Muscle of back (tissue), 11 donors: ENCODE data around the gene B3GALNT2. TPM values are rescaled to one million over a fixed set of nuclear protein-coding genes. Genes with fewer than 3 reads are reported as not detected.
"Not testable (repeated sequence)": the region's sequence is repeated elsewhere in the genome, so short reads cannot be mapped to it uniquely, and the experiment has no call there.

Experiments
- DNase-seq, 3 donors: peaks; one replicate each; pipeline versions ENCODE4 v3.0.0 to v3.0.0-alpha.2; 2013
- polyA plus RNA-seq, 10 donors: library from polyadenylated mRNA; unstranded; fragments of 120-200 nt; gene quantifications; one replicate each; pipeline ENCODE4 v1.2.1, GENCODE V29; 2013; ENCODE audit not compliant: insufficient read length in 10 of 10

The B3GALNT2 gene
- polyA plus RNA-seq, 10 donors = 16.5 to 31.5 (median 22.9) TPM

- DNase-seq = peak; percentile 99 to 100 (median 99)
Measured at GRCh38 chr1:235504494-235505222, 406 bp upstream of the B3GALNT2 start.

DNA sequence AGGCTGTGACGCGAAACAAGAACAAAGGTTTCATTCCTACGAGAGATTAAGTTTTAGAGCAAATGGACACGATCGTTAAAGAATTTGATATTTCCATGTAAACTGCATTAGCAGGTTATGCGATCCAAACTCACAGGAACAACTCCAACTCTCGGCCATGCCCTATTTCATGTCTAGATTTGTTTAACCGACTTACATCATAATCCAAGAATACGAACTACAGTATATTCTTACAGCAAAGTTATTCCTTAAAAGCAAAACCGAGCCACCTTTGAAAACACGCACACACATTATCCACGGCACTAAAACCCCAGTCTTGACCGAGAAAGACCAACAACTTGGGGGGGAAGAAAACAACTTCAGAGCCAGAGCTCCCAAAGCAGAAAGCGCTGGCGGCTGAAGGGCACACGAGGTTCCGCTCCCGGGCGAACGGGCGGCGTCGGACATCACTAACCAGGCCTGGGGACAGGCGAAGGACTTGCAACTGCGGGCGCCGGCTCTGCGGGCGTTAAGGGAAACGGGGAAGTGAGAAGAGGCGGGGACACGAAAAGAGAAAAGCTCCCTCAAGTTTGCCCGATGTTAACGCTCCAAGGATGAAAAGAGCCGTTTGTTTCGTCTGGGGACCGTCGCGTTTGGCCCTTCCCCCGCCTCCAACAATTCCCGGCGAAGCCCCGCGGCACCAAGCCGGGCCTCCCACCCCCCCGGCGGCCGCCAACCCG, 690 bp downstream of the B3GALNT2 start:
- peak; percentile 29 to 78 (median 61) for DNase-seq

GRCh38 chr1:235502601-235503402, 1.4 kb downstream of the B3GALNT2 start:
- DNase-seq = peak in 2 of 3 donors; percentile 13 to 38

DNA sequence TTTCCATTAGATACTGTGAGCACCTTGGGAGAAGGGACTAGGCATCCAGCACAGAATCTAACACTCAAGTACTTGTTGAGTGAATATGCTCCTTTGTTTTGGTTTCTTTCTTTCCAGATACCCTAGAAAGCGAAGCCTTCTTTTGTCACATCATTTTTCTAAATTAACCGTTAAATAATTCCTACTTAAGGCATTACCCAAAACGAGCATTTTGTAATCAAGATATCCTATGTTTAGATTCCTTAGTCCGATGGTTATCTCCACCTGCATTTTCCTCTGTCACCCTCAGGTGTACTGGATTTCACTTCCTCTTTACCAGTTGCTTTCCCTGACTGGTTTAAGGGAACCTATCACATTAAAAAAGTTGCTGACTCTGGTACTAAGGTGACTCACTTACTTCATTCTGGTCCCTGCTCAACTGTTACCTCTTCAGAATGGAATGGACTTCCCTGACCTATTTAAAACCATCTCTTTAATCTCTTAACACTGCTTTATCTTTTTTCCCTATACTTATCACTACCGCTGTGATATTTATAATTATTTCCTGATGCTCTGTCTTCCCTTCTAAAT, 3.2 kb downstream of the B3GALNT2 start:
- no peak for DNase-seq

- DNase-seq = peak in 2 of 3 donors; percentile 20 to 28
Measured at GRCh38 chr1:235495551-235495950, 8.7 kb downstream of the B3GALNT2 start.

- no peak for DNase-seq
Measured at GRCh38 chr1:235495030-235495429, 9.2 kb downstream of the B3GALNT2 start.

- DNase-seq = no peak
Measured at GRCh38 chr1:235494531-235494930, 9.7 kb downstream of the B3GALNT2 start.

DNA sequence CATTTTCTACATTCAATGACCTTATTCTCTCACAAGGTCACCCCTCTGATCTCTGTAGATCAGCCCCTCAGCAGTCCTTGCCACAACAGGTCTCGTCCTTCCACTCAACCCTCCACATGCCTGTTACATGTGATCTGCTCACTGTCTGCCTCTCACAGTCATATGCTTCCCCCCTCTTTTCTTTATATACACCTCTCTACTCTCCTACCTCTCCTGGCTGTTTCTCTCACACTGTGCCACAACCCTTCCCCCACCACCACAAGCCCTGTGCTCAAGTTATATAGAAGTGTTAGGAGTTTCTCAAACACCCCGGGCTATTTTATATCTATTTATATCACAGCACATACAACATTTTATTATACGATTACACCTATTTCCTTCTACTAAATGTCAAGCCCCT, 12.6 kb downstream of the B3GALNT2 start:
- no peak for DNase-seq

GRCh38 chr1:235486321-235486720, 17.9 kb downstream of the B3GALNT2 start:
- DNase-seq = no peak

DNA sequence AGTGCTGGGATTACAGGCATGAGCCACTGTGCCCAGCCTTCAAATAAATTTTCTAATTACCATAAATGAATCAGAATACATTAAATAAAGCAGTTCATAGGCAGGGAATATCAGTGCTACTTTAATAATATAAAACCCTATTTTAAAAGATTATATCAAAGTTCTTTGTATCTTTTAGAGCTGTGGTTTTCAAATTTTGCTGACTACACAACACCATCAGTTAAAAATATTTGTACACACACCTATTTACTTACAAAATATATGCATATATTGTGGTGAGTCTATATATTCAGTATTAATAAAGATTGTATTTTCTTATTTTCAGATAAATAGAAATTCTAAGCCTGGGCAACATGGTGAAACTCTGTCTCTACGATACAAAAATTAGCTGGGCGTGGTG, 18.7 kb downstream of the B3GALNT2 start:
- DNase-seq = no peak

DNA sequence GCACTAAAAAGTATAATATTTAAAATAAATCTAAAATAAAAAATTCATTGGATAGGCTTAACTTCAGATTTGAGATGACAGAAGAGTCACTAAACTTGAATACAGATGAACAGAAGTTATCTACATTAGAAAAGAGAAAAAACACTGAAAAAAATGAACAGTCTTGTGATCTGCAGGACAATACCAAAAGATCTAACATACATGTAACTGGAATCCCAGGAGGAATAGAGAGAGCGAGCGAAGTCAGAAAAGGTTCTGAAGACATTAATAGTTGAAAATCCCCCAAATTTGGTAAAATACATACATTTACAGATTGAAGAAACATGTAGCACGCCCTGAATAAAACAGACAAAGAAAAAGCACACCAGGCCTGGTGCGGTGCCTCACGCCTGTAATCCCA, 21.2 kb downstream of the B3GALNT2 start:
- no peak for DNase-seq

DNA sequence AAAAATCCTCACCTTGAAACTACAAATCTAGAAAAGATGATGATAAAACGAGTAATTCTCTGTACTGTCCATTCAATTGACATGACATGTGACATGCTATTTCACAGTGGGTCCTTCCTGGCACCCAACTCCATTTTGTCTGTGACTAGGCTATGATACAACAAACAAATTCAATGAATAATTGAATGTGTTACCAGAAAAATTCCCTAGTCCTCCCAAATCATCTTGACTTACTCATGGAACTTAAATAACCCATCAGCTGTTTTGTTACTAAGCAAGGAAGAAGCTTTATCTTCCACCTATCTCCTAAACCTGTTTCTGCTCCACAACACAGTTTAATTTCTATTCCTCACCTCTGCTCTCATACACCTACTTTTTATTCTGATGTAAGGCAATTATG, 30.4 kb downstream of the B3GALNT2 start:
- DNase-seq = no peak

GRCh38 chr1:235470741-235471439, 33.4 kb downstream of the B3GALNT2 start:
- DNase-seq = no peak

- not testable (repeated sequence) for DNase-seq
Measured at GRCh38 chr1:235469897-235470296, 34.4 kb downstream of the B3GALNT2 start.

DNA sequence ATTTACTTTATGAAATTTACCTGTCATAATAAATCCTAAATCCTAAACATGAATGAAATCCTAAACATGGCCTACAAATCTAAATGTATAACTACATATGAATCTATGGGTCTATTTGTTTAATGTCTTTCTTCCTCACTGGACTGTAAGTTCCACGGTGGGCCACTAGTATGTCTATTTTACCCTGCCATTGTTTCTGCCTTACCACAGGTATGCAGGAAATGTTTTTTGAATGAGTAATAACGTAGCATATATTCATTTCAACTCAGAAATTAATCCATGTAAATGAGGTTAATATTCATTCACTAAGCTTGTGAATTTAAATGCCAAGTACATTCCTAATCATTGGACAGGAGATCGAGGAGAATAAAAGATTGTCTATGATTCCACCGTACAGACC, 35.3 kb downstream of the B3GALNT2 start:
- DNase-seq = peak in 1 of 3 donors; percentile 19

GRCh38 chr1:235468004-235468403, 36.2 kb downstream of the B3GALNT2 start:
- peak in 2 of 3 donors; percentile 3 to 11 for DNase-seq

GRCh38 chr1:235465066-235465465, 39.2 kb downstream of the B3GALNT2 start:
- no peak for DNase-seq

GRCh38 chr1:235462832-235463231, 41.4 kb downstream of the B3GALNT2 start:
- DNase-seq = not testable (repeated sequence)

DNA sequence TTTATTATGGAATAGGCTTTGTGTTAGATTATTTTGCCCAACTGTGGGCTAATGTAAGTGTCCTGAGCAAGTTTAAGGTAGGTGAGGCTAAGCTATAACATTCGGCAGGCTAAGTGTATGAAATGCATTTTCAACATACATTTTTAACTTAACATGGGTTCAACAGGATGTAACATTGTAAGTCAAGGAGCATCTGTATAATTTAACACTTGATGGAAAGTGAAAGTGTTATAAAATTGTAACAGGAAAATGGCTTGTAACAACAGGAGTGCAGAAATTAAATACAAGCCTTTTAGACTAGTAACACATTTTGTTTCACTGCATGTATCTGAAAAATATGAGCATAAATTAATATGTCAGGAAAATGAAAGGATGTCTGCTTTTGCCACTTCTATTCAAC, 42.3 kb downstream of the B3GALNT2 start:
- DNase-seq = no peak

GRCh38 chr1:235460770-235461169, 43.5 kb downstream of the B3GALNT2 start:
- DNase-seq = no peak

DNA sequence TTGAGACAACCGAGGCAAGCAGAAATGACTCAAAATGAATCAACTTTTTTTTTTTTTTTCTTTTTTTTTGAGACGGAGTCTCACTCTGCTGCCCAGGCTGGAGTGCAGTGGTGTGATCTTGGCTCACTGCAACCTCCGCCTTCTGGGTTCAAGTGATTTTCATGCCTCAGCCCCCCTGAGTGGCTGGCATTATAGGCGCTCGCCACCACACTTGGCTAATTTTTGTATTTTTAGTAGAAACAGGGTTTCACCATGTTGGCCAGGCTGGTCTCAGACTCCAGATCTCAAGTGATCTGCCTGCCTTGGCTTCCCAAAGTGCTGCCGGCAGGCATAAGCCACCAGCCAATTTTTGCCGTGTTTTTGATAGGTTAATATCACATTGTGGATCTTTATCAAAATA, 46.4 kb downstream of the B3GALNT2 start:
- DNase-seq = not testable (repeated sequence)
